WTC11 (cell line): ENCODE data around the gene LIN28A. TPM values are rescaled to one million over a fixed set of nuclear protein-coding genes. Genes with fewer than 3 reads are reported as not detected.

ENCODE experiments used
- ATAC-seq: fragments of 200-7000 bp; cut with Tn5 transposase; 2 replicates; pipeline ENCODE4 v1.10.0; 2021; ENCODE audit warnings: mild to moderate bottlenecking, moderate library complexity
- CTCF ChIA-PET: fragments of 300-600 bp; sonication (Branson Sonifier 250); formaldehyde crosslinking; loops from one replicate; lab custom pipeline; 2021; ENCODE audit warnings: antibody characterized with exemption; lab: Charles Lee
- POLR2A ChIA-PET: fragments of 350-600 bp; sonication (Branson Sonifier 250); formaldehyde crosslinking; loops from one replicate; lab custom pipeline; 2021; ENCODE audit warnings: antibody characterized with exemption; lab: Charles Lee
- DNase-seq: peaks from one replicate; pipeline ENCODE4 v3.0.0; 2021; ENCODE audit warnings: low spot score
- H3K27ac Mint-ChIP-seq: 2 replicates; pipeline ENCODE4 v1.8.0; 2021; ENCODE audit warnings: mixed read lengths
- H3K27me3 Mint-ChIP-seq: 2 replicates; pipeline ENCODE4 v1.8.0; 2021; ENCODE audit warnings: low read depth, mild to moderate bottlenecking, moderate library complexity, mixed read lengths
- H3K36me3 Mint-ChIP-seq: 2 replicates; pipeline ENCODE4 v1.8.0; 2021; ENCODE audit warnings: mixed read lengths
- H3K4me1 Mint-ChIP-seq: 2 replicates; pipeline ENCODE4 v1.8.0; 2022; ENCODE audit warnings: mixed read lengths
- H3K4me3 Mint-ChIP-seq: 2 replicates; pipeline ENCODE4 v1.8.0; 2021; ENCODE audit warnings: mild to moderate bottlenecking, moderate library complexity, mixed read lengths
- H3K9me3 Mint-ChIP-seq: 2 replicates; pipeline ENCODE4 v1.8.0; 2021; ENCODE audit warnings: mixed read lengths
- CREM ChIP-seq: sonication (generic); formaldehyde crosslinking; IDR thresholded peaks from 2 replicates; pipeline ENCODE4 v1.8.1; 2022; ENCODE audit warnings: mild to moderate bottlenecking, missing genetic modification reagents, moderate library complexity
- ETV6 ChIP-seq: sonication (generic); formaldehyde crosslinking; IDR thresholded peaks from 2 replicates; pipeline ENCODE4 v1.8.1; 2022; ENCODE audit warnings: mild to moderate bottlenecking, missing genetic modification reagents
- GABPB1 ChIP-seq: sonication (generic); formaldehyde crosslinking; IDR thresholded peaks from 2 replicates; pipeline ENCODE4 v1.8.1; 2023; ENCODE audit warnings: mild to moderate bottlenecking, missing genetic modification reagents
- JUN ChIP-seq: sonication (generic); formaldehyde crosslinking; IDR thresholded peaks from 2 replicates; pipeline ENCODE4 v1.8.0; 2023; ENCODE audit warnings: mild to moderate bottlenecking, missing genetic modification reagents
- MXD4 ChIP-seq: fragments of 250-450 bp; sonication (Bioruptor Pico); IDR thresholded peaks from 2 replicates; pipeline ENCODE4 v1.8.0; 2021; ENCODE audit warnings: mild to moderate bottlenecking, moderate library complexity, borderline replicate concordance
- MYBL2 ChIP-seq: sonication (generic); formaldehyde crosslinking; IDR thresholded peaks from 2 replicates; pipeline ENCODE4 v1.8.1; 2023; ENCODE audit warnings: mild to moderate bottlenecking, moderate library complexity, missing genetic modification reagents
- RORB ChIP-seq: fragments of 250-450 bp; sonication (Bioruptor Pico); IDR thresholded peaks from 2 replicates; pipeline ENCODE4 v1.9.0; 2021; ENCODE audit warnings: mild to moderate bottlenecking
- SMAD3 ChIP-seq: sonication (generic); formaldehyde crosslinking; IDR thresholded peaks from 2 replicates; pipeline ENCODE4 v1.8.0; 2022; ENCODE audit warnings: missing genetic modification reagents, mild to moderate bottlenecking, borderline replicate concordance
- TP53 ChIP-seq: sonication (generic); formaldehyde crosslinking; IDR thresholded peaks from 2 replicates; pipeline ENCODE4 v1.8.1; 2023; ENCODE audit warnings: mild to moderate bottlenecking, missing genetic modification reagents
- ZNF219 ChIP-seq: sonication (generic); formaldehyde crosslinking; IDR thresholded peaks from 2 replicates; pipeline ENCODE4 v1.8.0; 2023; ENCODE audit warnings: missing genetic modification reagents, mild to moderate bottlenecking, borderline replicate concordance
- ZNF423 ChIP-seq: fragments of 250-450 bp; sonication (Bioruptor Pico); IDR thresholded peaks from 2 replicates; pipeline ENCODE4 v2.1.2; 2022; ENCODE audit warnings: mild to moderate bottlenecking, moderate library complexity
- total RNA-seq: library from RNA; stranded (reverse); gene quantifications from 3 replicates; pipeline ENCODE4 v1.2.3, GENCODE V29; 2021
- TF ChIP-seq, protein P1 (sequence below): sonication (generic); formaldehyde crosslinking; IDR thresholded peaks from 2 replicates; pipeline ENCODE4 v1.8.0; 2022; ENCODE audit warnings: mild to moderate bottlenecking, missing genetic modification reagents
- TF ChIP-seq, protein P2 (sequence below): fragments of 200-600 bp; IDR thresholded peaks from 2 replicates; pipeline ENCODE4 v1.8.0; 2022; ENCODE audit warnings: antibody characterized with exemption
- TF ChIP-seq, protein P3 (sequence below): sonication (generic); formaldehyde crosslinking; IDR thresholded peaks from 2 replicates; pipeline ENCODE4 v1.8.0; 2023; ENCODE audit warnings: mild to moderate bottlenecking, missing genetic modification reagents
- TF ChIP-seq, protein P4 (sequence below): sonication (generic); formaldehyde crosslinking; IDR thresholded peaks from 2 replicates; pipeline ENCODE4 v1.8.1; 2022; ENCODE audit warnings: missing genetic modification reagents, borderline replicate concordance
- TF ChIP-seq, protein P5 (sequence below): sonication (generic); formaldehyde crosslinking; IDR thresholded peaks from 2 replicates; pipeline ENCODE4 v1.8.1; 2023; ENCODE audit warnings: mild to moderate bottlenecking, moderate library complexity, missing genetic modification reagents
- TF ChIP-seq, protein P6 (sequence below): sonication (generic); formaldehyde crosslinking; IDR thresholded peaks from 2 replicates; pipeline ENCODE4 v1.8.0; 2022; ENCODE audit warnings: mild to moderate bottlenecking, missing genetic modification reagents

LIN28A gene
- total RNA-seq, 1 experiment from 2014 or later = 1,251 TPM

DNA sequence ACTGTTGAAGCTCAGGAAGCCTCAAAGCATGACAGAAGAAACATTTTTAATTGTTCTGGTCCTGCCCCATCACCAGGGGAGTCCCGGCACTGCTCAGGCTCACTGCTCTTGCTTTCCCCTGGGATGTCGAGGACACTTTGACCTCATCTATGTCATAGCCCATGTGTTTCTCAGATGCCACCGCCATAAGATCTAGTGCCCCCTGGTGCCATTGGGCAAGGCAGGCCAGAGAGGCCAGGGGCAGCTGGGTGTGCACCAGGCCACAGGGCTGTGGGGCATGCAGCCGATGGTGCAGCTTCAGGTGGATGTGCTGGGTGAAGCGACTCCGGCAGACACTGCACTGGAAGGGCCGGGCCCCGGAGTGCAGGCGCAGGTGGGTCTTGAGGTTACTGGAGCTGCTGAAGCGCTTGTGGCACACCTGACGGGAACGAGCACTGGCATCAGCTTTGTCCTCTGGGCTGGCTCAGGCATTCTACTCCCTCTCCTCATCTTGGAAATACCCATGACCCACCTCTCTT lies 49.0 kb upstream of the LIN28A start (continued):
- TF ChIP-seq, protein P1, sequence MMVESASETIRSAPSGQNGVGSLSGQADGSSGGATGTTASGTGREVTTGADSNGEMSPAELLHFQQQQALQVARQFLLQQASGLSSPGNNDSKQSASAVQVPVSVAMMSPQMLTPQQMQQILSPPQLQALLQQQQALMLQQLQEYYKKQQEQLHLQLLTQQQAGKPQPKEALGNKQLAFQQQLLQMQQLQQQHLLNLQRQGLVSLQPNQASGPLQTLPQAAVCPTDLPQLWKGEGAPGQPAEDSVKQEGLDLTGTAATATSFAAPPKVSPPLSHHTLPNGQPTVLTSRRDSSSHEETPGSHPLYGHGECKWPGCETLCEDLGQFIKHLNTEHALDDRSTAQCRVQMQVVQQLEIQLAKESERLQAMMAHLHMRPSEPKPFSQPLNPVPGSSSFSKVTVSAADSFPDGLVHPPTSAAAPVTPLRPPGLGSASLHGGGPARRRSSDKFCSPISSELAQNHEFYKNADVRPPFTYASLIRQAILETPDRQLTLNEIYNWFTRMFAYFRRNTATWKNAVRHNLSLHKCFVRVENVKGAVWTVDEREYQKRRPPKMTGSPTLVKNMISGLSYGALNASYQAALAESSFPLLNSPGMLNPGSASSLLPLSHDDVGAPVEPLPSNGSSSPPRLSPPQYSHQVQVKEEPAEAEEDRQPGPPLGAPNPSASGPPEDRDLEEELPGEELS (CRISPR knock-in tag) = no peak
- TF ChIP-seq ETV6 (CRISPR knock-in tag) = no peak
- no peak for TF ChIP-seq MYBL2 (CRISPR knock-in tag)
- no peak for TF ChIP-seq RORB
- TF ChIP-seq, protein P2, sequence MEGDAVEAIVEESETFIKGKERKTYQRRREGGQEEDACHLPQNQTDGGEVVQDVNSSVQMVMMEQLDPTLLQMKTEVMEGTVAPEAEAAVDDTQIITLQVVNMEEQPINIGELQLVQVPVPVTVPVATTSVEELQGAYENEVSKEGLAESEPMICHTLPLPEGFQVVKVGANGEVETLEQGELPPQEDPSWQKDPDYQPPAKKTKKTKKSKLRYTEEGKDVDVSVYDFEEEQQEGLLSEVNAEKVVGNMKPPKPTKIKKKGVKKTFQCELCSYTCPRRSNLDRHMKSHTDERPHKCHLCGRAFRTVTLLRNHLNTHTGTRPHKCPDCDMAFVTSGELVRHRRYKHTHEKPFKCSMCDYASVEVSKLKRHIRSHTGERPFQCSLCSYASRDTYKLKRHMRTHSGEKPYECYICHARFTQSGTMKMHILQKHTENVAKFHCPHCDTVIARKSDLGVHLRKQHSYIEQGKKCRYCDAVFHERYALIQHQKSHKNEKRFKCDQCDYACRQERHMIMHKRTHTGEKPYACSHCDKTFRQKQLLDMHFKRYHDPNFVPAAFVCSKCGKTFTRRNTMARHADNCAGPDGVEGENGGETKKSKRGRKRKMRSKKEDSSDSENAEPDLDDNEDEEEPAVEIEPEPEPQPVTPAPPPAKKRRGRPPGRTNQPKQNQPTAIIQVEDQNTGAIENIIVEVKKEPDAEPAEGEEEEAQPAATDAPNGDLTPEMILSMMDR = no peak
- no peak for TF ChIP-seq GABPB1 (CRISPR knock-in tag)

DNA sequence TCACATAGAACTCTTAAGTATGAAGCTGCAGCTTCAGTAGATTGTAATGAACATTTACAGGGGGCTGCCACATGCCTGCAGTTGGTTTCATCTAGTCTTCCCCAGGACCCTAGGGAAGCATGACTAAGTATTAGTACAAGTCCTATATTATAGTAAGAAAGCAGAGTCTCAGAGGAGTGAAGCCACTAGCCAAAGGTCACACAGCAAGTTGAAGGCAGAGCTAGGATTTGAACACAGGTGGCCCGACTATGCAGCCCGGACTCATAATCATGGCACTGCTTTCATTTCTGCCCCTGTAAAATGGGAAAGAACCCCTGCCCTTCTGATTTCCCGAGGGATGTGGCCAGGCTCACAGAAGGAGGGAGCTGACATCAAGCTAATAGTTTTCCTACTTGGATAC lies 48.3 kb upstream of the LIN28A start:
- TF ChIP-seq, protein P3, sequence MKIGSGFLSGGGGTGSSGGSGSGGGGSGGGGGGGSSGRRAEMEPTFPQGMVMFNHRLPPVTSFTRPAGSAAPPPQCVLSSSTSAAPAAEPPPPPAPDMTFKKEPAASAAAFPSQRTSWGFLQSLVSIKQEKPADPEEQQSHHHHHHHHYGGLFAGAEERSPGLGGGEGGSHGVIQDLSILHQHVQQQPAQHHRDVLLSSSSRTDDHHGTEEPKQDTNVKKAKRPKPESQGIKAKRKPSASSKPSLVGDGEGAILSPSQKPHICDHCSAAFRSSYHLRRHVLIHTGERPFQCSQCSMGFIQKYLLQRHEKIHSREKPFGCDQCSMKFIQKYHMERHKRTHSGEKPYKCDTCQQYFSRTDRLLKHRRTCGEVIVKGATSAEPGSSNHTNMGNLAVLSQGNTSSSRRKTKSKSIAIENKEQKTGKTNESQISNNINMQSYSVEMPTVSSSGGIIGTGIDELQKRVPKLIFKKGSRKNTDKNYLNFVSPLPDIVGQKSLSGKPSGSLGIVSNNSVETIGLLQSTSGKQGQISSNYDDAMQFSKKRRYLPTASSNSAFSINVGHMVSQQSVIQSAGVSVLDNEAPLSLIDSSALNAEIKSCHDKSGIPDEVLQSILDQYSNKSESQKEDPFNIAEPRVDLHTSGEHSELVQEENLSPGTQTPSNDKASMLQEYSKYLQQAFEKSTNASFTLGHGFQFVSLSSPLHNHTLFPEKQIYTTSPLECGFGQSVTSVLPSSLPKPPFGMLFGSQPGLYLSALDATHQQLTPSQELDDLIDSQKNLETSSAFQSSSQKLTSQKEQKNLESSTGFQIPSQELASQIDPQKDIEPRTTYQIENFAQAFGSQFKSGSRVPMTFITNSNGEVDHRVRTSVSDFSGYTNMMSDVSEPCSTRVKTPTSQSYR (CRISPR knock-in tag) = no peak
- TF ChIP-seq TP53 (CRISPR knock-in tag) (no peak), CREM (CRISPR knock-in tag) (no peak), SMAD3 (CRISPR knock-in tag) (no peak), JUN (CRISPR knock-in tag) (no peak)
- TF ChIP-seq, protein P4, sequence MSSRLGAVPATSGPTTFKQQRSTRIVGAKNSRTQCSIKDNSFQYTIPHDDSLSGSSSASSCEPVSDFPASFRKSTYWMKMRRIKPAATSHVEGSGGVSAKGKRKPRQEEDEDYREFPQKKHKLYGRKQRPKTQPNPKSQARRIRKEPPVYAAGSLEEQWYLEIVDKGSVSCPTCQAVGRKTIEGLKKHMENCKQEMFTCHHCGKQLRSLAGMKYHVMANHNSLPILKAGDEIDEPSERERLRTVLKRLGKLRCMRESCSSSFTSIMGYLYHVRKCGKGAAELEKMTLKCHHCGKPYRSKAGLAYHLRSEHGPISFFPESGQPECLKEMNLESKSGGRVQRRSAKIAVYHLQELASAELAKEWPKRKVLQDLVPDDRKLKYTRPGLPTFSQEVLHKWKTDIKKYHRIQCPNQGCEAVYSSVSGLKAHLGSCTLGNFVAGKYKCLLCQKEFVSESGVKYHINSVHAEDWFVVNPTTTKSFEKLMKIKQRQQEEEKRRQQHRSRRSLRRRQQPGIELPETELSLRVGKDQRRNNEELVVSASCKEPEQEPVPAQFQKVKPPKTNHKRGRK (CRISPR knock-in tag) = no peak
- no peak overlapping the region for H3K4me3 Mint-ChIP-seq
- CTCF ChIA-PET = interaction anchor here (0.8 to 3.6 kb wide), 2 partner anchors 49 to 77 kb away, joined by 5 to 30 read pairs; partner anchors contain the start of gene LIN28A
- H3K9me3 Mint-ChIP-seq = no peaks in the 10 kb centered on the region
- no peaks in the 10 kb centered on the region for H3K36me3 Mint-ChIP-seq
- POLR2A ChIA-PET = no interaction called here
- peaks cover 43% of the 10 kb centered on the region for H3K27me3 Mint-ChIP-seq
- DNase-seq = no peak
- ATAC-seq = no peak
- no peak overlapping the region for H3K27ac Mint-ChIP-seq
- peaks cover 34% of the 10 kb centered on the region for H3K4me1 Mint-ChIP-seq

DNA sequence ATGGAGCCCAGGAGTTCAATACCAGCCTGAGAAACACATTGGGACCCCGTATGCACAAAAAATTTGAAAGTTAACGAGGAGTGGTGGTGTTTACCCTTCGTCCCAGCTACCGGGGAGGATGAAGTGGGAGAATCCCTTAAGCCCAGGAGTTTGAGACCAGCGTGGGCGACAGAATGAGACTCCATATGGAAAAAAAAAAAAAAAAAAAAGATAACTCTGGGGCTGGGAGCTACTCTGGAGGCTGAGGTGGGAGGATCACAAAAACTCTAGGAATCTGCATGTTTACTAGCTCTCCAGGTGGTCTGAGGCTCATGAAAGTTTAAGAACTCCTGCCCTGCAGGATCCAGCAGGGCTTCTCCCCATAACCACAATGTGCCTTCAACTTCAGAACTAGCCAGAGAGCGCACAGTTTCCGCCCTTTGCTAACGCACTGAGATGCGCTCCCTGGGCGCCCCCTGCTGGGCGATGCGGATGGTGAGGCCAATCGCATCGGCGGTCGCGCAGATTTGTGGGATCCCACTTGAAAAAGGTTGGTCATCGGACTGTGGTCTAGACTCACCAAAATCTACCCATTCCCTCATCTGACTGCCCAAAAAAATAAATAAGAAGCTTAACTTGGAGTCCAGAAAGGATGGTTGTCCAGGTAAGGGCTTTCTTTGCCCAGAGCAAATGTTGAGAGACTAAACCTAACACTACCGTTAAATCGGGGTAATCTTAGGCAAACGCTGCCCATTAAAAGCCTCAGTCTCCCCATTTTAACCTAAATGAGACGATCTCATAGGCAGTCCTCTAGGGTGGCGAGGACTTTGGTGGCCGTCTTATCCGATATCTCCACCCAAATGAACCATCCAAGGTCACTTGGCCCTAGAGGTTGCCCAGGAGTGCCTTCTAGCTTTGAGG lies 46.8 kb upstream of the LIN28A start:
- ChIA-PET CTCF (interaction anchor here (0.6 to 3.6 kb wide), 28 partner anchors 9 to 791 kb away, joined by 3 to 30 read pairs (median 4); partner anchors contain the start of genes CD52, CRYBG2 and SLC9A1), POLR2A (interaction anchor here (0.6 kb wide), 2 partner anchors 46 to 75 kb away, joined by 3 read pairs; no protein-coding TSS in a partner anchor)
- H3K4me3 Mint-ChIP-seq = no peak overlapping the region

More for the DNA sequence above, 46.8 kb upstream of the LIN28A start:
- ATAC-seq (peak; percentile 54), DNase-seq (peak; percentile 87)
- H3K9me3 Mint-ChIP-seq = no peaks in the 10 kb centered on the region
- no peaks in the 10 kb centered on the region for H3K36me3 Mint-ChIP-seq
- TF ChIP-seq ZNF423 (CRISPR knock-in tag) (peak; percentile 70; the same call in 1 of the 2 replicates), MXD4 (CRISPR knock-in tag) (no peak), ZNF219 (no peak)
- TF ChIP-seq, protein P2 = peak; percentile 79
- TF ChIP-seq, protein P5, sequence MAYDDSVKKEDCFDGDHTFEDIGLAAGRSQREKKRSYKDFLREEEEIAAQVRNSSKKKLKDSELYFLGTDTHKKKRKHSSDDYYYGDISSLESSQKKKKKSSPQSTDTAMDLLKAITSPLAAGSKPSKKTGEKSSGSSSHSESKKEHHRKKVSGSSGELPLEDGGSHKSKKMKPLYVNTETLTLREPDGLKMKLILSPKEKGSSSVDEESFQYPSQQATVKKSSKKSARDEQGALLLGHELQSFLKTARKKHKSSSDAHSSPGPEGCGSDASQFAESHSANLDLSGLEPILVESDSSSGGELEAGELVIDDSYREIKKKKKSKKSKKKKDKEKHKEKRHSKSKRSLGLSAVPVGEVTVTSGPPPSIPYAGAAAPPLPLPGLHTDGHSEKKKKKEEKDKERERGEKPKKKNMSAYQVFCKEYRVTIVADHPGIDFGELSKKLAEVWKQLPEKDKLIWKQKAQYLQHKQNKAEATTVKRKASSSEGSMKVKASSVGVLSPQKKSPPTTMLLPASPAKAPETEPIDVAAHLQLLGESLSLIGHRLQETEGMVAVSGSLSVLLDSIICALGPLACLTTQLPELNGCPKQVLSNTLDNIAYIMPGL = 0 out of 2 replicates have a peak, but pooled peaks have one; percentile 50
- TF ChIP-seq, protein P6, sequence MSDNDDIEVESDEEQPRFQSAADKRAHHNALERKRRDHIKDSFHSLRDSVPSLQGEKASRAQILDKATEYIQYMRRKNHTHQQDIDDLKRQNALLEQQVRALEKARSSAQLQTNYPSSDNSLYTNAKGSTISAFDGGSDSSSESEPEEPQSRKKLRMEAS (CRISPR knock-in tag) = peak; percentile 33; the same call in 1 of the 2 replicates
- H3K4me1 Mint-ChIP-seq = peaks cover 26% of the 10 kb centered on the region
- peaks cover 43% of the 10 kb centered on the region for H3K27me3 Mint-ChIP-seq
- no peak overlapping the region for H3K27ac Mint-ChIP-seq
